Omental fat pad (tissue), 4 donors: Measurements from ENCODE around the gene MORC3. TPM values are rescaled to one million over a fixed set of nuclear protein-coding genes. Genes with fewer than 3 reads are reported as not detected.

Experiments
- ATAC-seq: fragments of 150-250 bp; one replicate; pipeline ENCODE4 v1.9.1; 2016; ENCODE audit warnings: mild to moderate bottlenecking, moderate library complexity; ENCODE audit not compliant: low FRiP score
- DNase-seq: peaks from one replicate; pipeline ENCODE4 v3.0.0-alpha.2; 2019; ENCODE audit warnings: low spot score
- CTCF ChIP-seq, 3 donors: fragments of 450-650 bp; IDR thresholded peaks; one replicate each; pipeline ENCODE4 v1.5.1; 2016 to 2017; ENCODE audit warnings: antibody characterized with exemption in 3 of 3, mild to moderate bottlenecking in 3 of 3, moderate library complexity in 2 of 3
- total RNA-seq, 4 donors: library from RNA; depleted of rRNA; stranded (reverse); fragments of >200 nt; gene quantifications; one replicate each; pipeline ENCODE4 v1.1.0, GENCODE V29; 2016

Gene MORC3
- total RNA-seq, 4 donors from 2014 or later, result 26.8 to 43.2 (median 34.1) TPM

GRCh38 chr21:36320421-36321324 is 676 bp downstream of the MORC3 start:
- no peak for TF ChIP-seq CTCF (IDR thresholded peaks at IDR 0.05)
- DNase-seq (peak; percentile 39), ATAC-seq (peak; percentile 70)

GRCh38 chr21:36321325-36322082 is 1.5 kb downstream of the MORC3 start:
- TF ChIP-seq CTCF (IDR thresholded peaks at IDR 0.05), result no peak
- ATAC-seq (no peak), DNase-seq (no peak)

GRCh38 chr21:36322083-36322424 is 2.1 kb downstream of the MORC3 start:
- ATAC-seq (no peak), DNase-seq (no peak)
- no peak for TF ChIP-seq CTCF (IDR thresholded peaks at IDR 0.05)

GRCh38 chr21:36323032-36323431 is 3.0 kb downstream of the MORC3 start:
- DNase-seq (no peak), ATAC-seq (no peak)
- TF ChIP-seq CTCF (IDR thresholded peaks at IDR 0.05), result no peak

- DNase-seq (no peak), ATAC-seq (no peak)
- TF ChIP-seq CTCF (IDR thresholded peaks at IDR 0.05), result no peak
Measured at GRCh38 chr21:36325373-36326010, 5.5 kb downstream of the MORC3 start.

- TF ChIP-seq CTCF (IDR thresholded peaks at IDR 0.05), result no peak
- DNase-seq, result no peak
- ATAC-seq, result peak; percentile 75
Measured at GRCh38 chr21:36330904-36331303, 10.9 kb downstream of the MORC3 start.
